GM18873 (cell line): ENCODE results near the gene SNX32.

ENCODE experiments used
- ATAC-seq: cut with Tn5 transposase; IDR thresholded peaks from one replicate; pipeline ENCODE4 v1.9.1; 2021; ENCODE audit warnings: mild to moderate bottlenecking, moderate library complexity, moderate number of reproducible peaks; ENCODE audit not compliant: unreplicated experiment, low FRiP score

The SNX32 gene

DNA sequence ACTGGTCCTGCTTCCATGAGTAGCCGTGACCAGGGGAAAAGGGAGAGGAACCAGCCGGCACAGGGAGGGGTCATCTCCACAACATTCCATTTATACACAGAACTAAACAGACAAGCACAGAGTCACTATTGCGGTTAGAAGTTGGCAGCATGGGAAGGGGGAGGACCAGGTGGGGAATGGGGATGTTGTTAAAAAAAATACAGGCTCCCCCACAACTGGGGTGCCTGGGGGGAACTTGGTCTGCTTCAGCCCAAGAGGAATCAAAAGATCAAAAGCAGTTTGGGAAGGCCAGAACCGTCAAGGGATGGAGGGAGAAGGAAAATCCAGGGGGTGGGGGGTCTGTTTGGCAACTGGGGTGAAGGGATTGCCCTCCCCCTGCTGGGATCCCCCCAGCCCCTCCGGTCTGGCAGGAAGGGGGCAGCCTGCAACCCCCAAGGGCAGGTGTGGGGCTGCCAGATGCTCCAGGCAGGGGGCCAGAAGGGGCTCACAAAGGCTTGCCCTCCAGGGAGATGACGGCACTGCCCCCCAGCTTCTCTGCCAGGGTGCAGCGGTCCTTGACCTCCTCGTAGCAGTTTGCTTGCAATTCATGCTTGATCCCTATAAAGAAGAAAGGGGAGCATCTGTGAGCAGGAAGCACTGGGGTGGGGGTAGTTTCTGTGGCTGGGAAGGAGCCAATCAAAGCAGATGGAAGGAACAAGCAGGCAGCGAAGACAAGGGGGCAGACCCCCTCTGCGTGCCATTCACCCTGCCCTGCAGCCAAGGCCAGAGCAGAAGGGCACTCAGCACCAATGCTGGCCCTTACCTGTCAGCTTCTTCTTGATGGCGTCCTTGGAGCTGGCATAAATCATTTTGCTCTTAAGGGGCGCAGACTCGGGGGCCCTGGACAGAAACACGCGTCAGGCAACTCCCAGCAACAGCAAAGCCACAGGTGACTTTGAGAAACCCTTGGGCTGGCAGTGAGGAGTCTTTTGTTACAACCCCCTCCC, 21.4 kb downstream of the SNX32 start:
- no peak for ATAC-seq

DNA sequence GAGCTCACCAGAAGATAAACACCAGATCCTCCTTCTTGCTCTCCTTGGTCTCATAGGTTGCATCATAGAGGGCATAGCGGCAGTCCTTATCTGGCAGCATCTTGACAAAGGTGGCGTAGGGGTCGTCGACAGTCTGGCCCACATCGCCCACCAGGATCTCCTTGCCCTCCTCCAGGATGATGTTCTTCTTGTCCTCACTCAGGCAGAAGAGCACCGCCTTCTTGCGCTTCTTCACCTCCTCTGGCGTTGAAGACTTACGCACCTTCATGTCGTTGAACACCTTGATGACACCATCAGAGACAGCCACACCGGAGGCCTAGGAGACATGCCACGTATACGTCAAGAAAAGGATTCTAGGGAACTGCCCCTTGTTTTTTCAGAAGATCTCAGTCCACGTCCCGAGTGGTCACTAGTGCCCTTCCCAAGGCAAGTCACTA, 22.2 kb downstream of the SNX32 start:
- ATAC-seq: no peak

DNA sequence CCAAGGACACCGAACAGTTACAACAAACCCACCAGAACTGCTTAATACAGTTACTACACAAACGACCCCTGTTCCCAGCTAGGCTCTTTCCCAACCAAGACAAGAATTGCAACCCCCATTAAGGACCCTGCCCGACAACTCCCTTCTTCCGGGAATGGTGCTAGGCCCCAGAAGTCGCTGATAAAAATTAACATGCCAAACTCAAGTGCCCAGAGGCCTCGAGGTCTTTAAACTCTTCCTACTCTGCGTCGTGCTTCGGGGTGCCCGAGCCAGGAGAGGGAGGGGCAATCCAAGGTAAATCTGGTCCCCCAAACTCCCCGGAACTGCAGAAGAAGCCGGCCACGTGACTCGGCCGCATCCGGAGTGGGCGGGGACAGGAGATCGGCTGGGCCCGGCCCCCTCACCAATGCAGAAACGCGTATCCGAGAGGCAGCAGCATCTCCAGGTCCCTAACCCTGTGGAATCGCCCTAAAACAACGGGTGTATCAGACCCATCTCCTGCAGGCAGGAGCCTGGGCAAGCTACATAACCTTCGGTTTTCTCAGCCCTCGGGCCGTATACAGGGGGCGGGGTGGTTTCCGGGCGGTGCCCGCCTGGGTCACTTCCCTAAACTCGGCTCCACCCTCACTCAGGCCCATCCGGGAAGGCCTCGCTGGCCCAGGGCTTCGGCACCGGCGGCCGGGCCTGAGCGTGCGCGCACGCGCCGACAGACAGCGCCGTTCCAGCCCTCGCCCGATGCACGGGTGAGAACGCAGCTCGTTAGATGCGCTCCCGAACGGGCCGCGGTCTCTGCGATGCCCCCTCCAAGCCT, 23.1 kb downstream of the SNX32 start:
- peak; percentile 22 for ATAC-seq

DNA sequence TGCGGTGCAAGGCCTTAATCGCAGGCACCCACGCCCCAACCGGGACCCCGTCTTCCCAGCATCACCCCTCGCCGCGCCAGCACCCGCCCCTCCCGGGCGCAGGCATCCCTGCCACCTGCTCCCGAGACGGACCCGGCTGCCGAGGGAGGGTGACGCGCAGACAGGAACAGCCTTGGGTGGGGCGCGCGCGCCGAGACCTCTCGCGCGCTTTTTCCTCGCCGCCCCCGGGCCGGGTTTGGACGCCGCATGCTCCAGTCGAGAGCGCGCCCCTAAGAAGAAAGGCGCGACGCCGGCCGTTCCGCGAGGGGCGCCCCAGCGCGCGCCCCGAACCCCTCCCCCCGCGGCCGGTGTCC, 23.7 kb downstream of the SNX32 start:
- ATAC-seq: peak; percentile 2

- peak; percentile 45 for ATAC-seq
These were observed 24.3 kb downstream of the SNX32 start, which contains the start of gene CFL1 for GRCh38 chr11:65857853-65858680. Gene CFL1, minus strand, starts transcription at chr11:65858180. Its CDS starts 81 bp downstream, at chr11:65858099.

DNA sequence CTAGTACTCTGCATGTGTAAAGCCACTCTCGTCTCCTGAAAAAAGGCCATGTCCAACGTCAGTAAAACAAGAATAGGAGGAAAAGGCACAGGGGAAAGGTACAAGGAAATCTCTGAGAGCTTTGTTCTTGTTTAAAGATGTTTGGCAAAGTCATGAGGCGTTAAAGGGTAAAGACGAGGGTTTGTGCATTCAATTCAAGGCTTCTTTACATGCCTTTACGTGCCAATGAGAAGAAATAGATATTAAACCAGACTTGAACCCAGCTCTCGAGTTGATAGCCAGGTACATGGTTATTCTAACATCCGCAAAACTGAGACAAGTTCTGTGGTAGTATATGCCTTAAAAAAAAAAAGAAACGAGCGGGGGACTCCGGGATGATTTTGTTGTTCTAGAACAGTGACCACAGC, 24.9 kb downstream of the SNX32 start:
- no peak for ATAC-seq

GRCh38 chr11:65859095-65859811, 25.5 kb downstream of the SNX32 start:
- ATAC-seq: peak; percentile 47

DNA sequence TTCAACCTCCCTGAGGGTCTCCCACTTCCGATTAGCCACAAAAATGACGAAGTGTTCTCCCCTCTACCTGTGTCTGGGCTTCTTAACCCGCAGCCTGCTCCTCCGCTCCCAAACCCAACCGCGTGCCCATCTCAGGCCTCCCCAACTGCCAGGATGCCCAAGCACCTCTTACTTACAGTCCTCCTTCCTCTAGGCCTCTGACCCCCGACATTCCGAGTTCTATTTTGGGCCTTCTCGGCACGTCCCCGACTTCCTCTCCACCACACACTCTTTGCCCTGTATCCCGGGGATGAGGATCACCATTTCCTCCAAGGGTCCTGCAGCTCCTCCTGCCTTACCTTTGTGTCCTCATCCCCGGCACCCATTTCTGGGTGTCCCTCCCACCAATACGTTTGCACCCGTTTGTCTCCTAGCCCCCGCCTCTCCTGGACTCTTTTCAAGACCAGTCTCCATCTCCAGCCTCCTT, 26.1 kb downstream of the SNX32 start:
- ATAC-seq: no peak

DNA sequence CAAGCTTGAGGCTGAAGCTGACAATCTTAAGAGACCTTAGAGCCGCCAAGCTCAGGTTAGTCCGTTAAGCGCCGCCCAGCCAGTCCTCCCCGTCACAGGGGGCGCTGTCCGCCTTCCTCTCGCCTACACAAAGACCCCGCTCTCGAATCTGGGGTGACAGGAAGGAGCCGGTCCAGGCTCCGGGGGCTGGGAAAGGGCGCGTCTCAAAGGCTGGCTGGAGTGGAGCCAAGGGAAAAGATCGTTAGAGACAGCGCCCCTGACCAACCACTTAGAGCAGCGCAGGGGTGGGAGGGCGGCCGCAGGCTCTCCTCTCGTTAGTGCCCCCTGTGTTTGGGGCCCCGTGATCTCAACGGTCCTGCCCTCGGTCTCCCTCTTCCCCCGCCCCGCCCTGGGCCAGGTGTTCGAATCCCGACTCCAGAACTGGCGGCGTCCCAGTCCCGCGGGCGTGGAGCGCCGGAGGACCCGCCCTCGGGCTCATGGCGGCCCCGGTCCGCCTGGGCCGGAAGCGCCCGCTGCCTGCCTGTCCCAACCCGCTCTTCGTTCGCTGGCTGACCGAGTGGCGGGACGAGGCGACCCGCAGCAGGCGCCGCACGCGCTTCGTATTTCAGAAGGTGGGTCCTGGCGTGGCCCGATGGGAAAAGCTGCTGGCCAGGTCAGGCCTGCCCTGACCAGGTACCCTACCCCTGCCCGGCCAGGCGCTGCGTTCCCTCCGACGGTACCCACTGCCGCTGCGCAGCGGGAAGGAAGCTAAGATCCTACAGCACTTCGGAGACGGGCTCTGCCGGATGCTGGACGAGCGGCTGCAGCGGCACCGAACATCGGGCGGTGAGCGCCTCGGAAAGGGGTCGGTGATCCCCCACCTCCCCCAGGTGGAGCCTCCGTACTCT, 26.8 kb downstream of the SNX32 start, which contains the start of gene MUS81:
MUS81 (plus strand) TSS at position 156 of the 887 bp plus-strand sequence; CDS start at position 477, 321 bp downstream.
- ATAC-seq: no peak

DNA sequence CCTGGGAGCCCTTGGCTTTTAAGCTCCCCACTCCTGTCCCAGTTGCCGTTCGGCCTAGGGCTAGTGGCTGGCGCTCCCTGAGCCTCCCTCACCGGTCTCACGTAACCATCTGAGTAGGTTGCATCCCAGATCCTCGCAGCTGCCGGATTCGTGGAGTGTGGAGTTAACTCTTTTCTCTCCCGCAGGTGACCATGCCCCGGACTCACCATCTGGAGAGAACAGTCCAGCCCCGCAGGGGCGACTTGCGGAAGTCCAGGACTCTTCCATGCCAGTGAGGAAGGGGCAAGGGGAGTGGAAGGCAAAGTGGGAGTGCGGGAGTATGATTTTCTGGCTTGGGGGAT, 27.4 kb downstream of the SNX32 start:
- ATAC-seq: no peak

GRCh38 chr11:65861533-65862183, 27.9 kb downstream of the SNX32 start:
- no peak for ATAC-seq

GRCh38 chr11:65862191-65862735, 28.5 kb downstream of the SNX32 start:
- ATAC-seq: no peak

DNA sequence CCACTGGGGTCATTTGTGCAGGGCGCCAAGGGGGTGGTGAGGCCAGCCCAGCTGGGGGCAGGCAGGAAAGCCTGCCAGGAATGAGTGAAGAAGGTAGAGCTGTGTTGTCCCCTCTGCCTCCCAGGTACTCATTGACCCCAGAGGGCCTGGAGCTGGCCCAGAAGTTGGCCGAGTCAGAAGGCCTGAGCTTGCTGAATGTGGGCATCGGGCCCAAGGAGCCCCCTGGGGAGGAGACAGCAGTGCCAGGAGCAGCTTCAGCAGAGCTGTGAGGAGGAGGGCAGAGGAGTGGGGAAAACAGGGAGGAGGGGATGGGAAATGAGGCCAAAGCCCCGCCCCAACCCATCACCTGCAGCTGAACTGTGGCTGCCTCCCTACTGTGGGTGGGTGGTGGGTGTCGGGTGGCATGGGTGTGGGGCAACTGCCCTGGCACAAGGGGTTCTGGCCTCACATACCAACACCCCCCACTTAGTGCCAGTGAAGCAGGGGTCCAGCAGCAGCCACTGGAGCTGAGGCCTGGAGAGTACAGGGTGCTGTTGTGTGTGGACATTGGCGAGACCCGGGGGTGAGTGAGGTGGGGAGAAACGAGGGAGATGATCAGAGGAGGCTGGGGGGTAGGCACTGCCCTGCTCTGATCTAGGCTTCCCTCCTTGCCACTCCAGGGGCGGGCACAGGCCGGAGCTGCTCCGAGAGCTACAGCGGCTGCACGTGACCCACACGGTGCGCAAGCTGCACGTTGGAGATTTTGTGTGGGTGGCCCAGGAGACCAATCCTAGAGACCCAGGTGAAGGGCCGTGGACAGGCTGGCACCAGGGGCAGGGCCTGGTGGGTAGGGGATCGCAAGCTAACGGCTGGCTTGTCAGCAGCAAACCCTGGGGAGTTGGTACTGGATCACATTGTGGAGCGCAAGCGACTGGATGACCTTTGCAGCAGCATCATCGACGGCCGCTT, 29.5 kb downstream of the SNX32 start:
- no peak for ATAC-seq

DNA sequence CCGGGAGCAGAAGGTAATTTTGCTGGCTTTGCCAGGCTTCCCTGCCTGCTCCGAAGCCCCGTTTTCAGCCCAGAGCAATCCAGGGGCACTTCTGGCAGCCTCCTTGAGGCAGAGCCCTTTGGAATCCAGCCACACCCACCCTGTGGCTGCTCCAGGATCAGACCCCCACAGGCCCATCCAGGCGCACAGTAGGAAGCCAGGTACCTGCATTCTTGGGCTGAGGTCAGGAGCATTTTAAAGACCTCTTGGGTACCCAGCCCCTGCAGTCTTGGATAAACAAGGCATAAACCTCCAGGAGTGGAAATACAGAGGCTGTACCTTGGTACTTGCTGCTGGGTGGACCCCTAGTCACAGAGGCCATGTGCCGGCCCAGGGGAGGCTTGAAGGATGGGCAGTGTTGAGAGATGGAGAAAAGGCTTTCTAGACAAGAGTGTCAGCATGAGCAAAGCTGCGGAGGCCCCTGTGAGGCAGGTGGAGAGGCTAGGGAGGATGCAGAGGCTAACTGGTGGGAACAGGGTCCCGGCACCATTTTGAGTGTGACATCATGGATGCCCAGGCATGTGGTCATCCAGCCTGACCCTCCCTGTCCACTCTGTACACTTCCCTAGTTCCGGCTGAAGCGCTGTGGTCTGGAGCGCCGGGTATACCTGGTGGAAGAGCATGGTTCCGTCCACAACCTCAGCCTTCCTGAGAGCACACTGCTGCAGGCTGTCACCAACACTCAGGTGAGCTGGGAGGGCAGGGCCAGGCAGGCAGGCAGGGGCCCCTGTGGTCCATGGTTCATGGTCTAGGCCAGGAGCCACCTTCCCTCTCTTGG, 30.3 kb downstream of the SNX32 start:
- ATAC-seq: no peak

GRCh38 chr11:65864706-65865471, 31.1 kb downstream of the SNX32 start:
- ATAC-seq: no peak
